Measurements from ENCODE around the gene FOXE3.

FOXE3 gene

GRCh38 chr1:47444297-47444561, 28.1 kb downstream of the FOXE3 start:
- H3K4me2 ChIP-seq (ENCODE audit: low read length): no peak overlapping the region
- no peak for TF ChIP-seq CTCF (IDR thresholded peaks at IDR 0.05)
- no peaks in the 10 kb centered on the region for H3K36me3 ChIP-seq (ENCODE audit: control insufficient read depth, insufficient read depth, low read length)
- H3K27me3 ChIP-seq (ENCODE audit: control insufficient read depth, insufficient read depth, low read length): peaks cover 31% of the 10 kb centered on the region
- no peaks in the 10 kb centered on the region for H3K9me3 ChIP-seq (ENCODE audit: control insufficient read depth, low read length)
- H2AFZ ChIP-seq: no peak overlapping the region
- no peak overlapping the region for H3K4me3 ChIP-seq (ENCODE audit: low read depth, low read length)
- no peak overlapping the region for H3K27ac ChIP-seq
- no peak overlapping the region for H3K9ac ChIP-seq
- no peaks in the 10 kb centered on the region for H3K4me1 ChIP-seq
- H3K79me2 ChIP-seq: no peaks in the 10 kb centered on the region

GRCh38 chr1:47444562-47445465, 28.7 kb downstream of the FOXE3 start:
- H3K36me3 ChIP-seq (ENCODE audit: control insufficient read depth, insufficient read depth, low read length): no peaks in the 10 kb centered on the region
- no peaks in the 10 kb centered on the region for H3K4me1 ChIP-seq
- no peak overlapping the region for H2AFZ ChIP-seq
- no peaks in the 10 kb centered on the region for H3K9me3 ChIP-seq (ENCODE audit: control insufficient read depth, low read length)
- no peak overlapping the region for H3K9ac ChIP-seq
- no peak for TF ChIP-seq CTCF (IDR thresholded peaks at IDR 0.05)
- peaks cover 37% of the 10 kb centered on the region for H3K27me3 ChIP-seq (ENCODE audit: control insufficient read depth, insufficient read depth, low read length)
- H3K79me2 ChIP-seq: no peaks in the 10 kb centered on the region
- no peak overlapping the region for H3K4me2 ChIP-seq (ENCODE audit: low read length)
- no peak overlapping the region for H3K27ac ChIP-seq
- H3K4me3 ChIP-seq (ENCODE audit: low read depth, low read length): no peak overlapping the region

- Histone ChIP-seq H3K9me3 (ENCODE audit: control insufficient read depth, low read length) (no peaks in the 10 kb centered on the region), H3K4me2 (ENCODE audit: low read length) (no peak overlapping the region), H3K9ac (no peak overlapping the region), H2AFZ (no peak overlapping the region), H3K36me3 (ENCODE audit: control insufficient read depth, insufficient read depth, low read length) (no peaks in the 10 kb centered on the region), H3K4me1 (no peaks in the 10 kb centered on the region), H3K4me3 (ENCODE audit: low read depth, low read length) (no peak overlapping the region), H3K27ac (no peak overlapping the region), H3K27me3 (ENCODE audit: control insufficient read depth, insufficient read depth, low read length) (peaks cover 38% of the 10 kb centered on the region), H3K79me2 (no peaks in the 10 kb centered on the region)
- TF ChIP-seq CTCF (IDR thresholded peaks at IDR 0.05): no peak
Measured at GRCh38 chr1:47445823-47446550, 29.9 kb downstream of the FOXE3 start.

DNA sequence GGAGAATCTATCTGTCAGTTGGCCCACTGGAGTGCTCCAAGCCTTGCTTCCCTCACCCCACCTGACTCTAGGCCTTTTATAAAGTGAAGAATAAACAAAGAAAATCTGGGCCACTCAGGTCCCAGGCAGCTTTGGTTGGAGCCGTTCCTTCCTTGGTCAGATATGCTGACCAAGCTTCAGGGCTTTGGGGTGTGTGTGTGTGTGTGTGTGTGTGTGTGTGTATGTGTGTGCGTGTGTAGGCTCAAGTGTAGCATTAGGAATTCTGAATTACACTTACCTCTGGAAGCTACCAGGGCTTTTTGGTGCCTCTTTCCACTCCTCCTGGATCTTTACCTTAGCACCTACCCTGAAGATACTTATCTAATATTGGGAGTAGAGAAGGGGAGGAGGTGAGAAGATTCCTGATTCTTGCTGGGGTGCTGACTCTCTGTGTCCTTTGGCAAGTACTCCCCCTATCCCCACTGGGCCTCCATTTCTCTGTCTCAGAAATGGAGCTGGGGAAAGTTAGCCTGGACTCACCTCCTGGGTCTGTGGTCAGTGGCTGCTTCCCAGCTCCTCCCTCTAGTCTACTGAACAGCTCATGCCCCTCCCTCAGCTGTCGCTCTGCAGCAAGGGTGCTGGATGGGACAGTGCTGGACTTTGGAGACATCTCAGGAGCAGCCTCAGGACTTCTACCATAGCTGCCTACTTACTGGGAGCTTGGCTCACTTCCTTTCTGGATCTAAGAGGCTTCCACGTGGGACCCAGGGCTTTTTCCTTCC, 32.6 kb downstream of the FOXE3 start:
- H2AFZ ChIP-seq: no peak overlapping the region
- H3K79me2 ChIP-seq: no peaks in the 10 kb centered on the region
- no peak overlapping the region for H3K27ac ChIP-seq
- no peak overlapping the region for H3K4me3 ChIP-seq (ENCODE audit: low read depth, low read length)
- no peaks in the 10 kb centered on the region for H3K36me3 ChIP-seq (ENCODE audit: control insufficient read depth, insufficient read depth, low read length)
- H3K27me3 ChIP-seq (ENCODE audit: control insufficient read depth, insufficient read depth, low read length): peaks cover 38% of the 10 kb centered on the region
- H3K4me1 ChIP-seq: no peaks in the 10 kb centered on the region
- no peaks in the 10 kb centered on the region for H3K9me3 ChIP-seq (ENCODE audit: control insufficient read depth, low read length)
- no peak overlapping the region for H3K4me2 ChIP-seq (ENCODE audit: low read length)
- no peak overlapping the region for H3K9ac ChIP-seq
- TF ChIP-seq CTCF (IDR thresholded peaks at IDR 0.05): no peak
